Measurements from ENCODE around the gene KCNE4.
"Not testable (repeated sequence)": the region's sequence is repeated elsewhere in the genome, so short reads cannot be mapped to it uniquely, and the experiment has no call there.

KCNE4 gene

DNA sequence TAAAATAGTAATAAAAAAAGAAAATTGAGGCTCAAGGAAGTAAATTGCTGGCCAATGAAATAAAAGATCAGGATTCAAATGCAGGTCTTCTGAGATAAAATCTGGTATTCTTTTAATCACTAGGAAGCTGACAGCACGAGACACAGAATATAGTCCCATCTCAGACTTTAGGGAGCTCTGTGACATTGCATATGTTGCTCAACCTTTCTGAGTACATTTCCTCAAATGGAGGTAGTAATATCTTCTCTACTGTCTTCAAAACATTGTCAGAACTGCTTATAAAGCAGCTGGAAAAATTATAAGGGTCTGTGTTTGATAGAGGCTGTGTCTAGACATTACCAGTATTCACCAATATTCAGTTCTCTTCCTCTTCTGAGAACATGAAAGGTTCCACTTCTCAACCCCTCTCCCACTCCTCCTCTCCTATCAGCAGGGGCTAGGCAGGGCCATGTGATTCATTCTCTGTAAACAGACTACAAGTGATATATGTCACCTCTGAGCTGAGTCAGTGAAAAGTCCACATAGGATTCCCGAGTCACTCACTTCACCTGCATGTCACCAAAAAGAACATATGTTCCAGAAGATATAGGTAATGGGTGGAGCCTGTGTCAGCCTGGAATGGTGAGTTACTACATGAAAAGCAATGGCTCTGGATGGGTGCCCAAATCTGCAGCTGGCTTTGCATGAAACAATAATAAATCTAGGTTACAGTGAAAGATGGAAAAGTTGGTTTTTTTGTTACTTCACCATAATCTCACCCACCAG is 7.1 kb downstream of the KCNE4 start:
- no peak for DNase-seq

DNA sequence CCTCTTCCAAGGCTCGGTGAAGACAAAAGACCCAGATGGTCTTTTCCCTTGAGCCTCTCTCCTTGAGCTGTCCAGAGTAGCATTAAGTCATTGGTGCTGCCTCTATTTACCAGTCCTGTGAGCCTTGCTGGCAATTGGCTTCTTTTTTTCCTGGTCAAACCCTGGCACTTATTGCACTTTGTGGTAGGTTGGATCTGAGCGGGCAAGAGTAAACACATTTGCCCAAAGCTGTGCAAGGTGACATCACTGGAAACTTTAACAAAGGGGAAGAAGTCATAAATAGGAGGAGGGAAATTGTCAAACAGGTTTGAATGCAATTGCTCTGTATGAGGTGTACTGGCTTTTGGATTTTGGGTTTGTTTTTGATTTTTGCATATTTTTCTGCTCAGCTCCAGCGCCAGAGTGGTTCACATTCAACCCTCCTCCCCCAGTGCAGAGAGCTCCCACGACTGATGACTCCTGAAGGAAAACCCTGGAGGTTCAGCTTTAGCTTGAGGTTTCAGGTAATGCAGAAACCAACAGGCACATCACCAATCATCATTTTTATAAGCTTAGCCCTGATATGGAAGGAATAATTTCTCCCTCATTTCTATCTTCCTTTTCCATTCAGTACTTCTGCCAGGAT is 8.3 kb downstream of the KCNE4 start:
- DNase-seq, result no peak

DNA sequence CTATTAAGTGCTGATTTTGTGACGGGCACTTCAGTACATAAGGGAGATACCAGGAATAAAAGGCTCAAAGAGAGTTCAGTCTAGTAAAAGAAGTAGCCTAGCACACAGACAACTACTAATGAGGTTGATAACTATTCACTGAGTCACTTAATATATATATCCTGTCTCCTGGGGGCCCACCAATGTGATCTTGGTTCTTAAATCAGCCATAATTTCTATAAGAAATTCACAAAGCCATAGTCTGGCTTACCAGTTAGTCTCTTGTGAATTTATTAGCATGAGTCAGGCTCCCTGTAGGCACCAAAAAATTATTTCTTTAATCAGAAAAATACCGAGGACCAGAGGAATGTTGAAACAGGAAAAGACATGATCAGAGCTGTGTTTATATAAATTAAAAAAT is 10.4 kb downstream of the KCNE4 start:
- DNase-seq, result no peak

DNA sequence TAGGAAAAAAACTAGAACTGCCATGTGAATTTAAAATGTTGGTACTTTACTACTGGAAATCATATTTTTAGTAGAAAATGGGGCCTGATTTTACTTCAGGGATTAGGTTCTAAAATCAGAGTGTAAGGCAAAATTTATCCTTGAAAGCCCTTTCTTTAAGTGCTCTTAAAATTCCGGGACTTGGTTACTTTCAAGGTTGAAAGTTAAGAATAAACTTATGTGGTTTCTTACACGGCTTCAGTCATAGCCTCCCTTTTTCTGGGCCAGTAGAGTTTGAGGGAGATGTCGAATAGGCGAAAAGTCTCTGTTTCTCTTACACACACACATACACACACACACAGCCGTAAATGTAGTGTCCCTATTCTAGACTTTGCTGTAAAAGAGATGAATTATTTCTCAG is 13.1 kb downstream of the KCNE4 start:
- DNase-seq, result no peak

DNA sequence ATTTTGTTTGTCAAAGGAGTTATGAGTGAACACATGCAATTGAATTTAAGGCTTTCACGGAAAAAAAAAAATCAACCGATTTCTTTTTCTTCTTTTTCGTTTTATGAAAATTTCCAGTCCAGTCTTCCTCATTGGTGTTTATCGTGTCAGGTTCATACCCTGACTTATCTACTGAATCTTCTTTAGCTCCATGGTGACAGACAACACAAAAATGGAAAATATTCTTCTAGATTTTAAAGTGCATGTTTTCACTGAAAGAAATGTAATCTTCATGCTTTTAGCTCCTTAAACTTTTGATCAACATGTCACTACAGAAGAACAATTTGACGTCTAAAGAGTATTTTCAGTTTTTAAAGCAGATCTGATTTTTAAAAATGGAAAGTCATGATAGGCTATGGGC is 14.7 kb downstream of the KCNE4 start:
- no peak for DNase-seq

DNA sequence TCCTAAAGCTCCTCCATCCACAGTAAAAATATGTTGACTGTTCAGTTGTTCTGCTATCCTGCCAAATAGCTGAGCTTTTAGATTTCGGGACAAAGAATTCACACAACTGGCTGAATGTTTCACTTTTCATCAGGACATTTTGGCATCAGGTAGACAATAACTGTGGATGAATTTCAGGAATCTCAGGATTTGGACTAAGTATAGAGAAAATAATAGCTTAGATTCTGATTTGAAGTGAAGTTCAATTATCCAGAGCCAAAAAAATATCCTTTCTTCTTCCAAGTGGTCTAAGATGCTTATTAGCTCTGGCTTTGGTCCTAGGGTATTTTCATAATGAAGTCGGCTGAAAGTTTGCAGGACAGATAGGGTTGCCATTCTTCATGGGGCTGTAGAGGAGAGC is 16.1 kb downstream of the KCNE4 start:
- DNase-seq, result no peak

DNA sequence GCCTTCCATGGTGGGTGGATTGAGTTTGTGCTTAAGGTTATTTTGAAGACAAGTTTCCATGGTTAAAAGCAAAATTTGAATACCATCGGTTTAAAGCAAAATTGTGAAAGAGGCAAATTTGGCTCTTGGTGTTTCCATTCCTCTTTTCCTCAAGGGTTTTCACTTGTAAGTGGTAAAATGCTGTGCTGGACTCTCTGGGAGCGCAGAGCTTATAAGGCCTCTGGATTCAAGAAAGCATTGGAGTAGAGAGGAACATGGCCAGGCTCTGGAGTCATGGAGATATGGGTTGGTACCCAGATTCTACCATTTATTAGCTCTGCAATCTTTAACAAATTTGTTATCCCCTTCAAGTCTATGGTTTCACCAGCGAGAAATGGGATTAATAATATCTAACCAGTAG is 17.5 kb downstream of the KCNE4 start:
- DNase-seq, result no peak

DNA sequence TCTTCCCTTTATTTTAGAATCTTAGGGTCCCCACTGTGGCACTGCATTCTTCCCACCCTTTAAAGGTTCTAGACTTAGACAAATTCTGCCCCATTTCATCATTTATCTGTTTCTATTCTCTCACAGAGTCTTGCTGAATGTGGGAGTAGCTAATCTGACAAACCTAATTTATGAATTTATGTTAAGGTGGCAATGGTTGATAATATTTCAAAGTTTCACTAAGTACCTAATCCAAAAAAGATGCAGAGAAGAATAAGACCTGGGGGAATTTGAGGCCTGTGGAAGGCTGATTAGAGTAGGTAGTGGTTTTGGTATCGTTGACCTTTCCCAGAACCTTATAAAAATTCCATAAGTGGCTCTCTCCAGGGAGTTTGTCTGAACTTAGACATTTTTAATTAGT is 18.0 kb downstream of the KCNE4 start:
- DNase-seq, result no peak

DNA sequence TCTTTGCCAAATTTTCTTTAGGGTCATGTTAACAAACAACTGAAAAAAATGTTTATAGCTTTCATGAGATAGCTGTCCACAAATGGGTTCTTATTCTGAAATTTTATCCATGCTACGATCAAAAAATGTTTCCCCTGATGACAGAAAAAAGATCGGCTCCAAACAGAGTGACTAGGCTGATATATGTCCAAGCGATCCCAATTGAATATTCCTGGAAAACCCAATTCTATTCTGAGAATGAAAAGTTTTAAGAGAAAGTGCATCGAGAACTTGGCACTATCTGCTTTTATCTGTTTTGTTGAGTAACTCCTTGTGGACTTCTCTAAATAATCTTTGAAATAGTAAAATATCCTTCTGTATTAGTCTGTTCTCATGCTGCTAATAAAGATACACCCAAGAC is 19.1 kb downstream of the KCNE4 start:
- no peak for DNase-seq

DNA sequence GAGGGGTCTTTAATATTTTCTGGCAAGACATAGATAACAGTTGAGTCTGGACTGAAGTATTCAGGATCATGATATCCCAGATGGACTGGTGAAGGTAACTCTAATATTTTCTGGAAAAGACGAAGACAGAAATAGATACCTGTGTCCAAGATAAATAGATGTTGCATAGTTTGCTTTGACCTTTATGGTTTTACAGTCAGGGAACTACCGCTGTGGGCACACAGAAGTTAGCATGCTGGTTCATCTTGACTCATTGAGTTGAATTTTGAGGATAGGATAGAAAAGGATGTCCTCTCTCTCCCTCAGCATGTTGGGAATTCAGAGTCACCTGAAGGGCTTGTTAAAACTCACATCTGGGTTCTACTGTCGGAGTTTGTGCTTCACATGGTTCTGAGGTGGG is 20.8 kb downstream of the KCNE4 start:
- DNase-seq, result no peak

DNA sequence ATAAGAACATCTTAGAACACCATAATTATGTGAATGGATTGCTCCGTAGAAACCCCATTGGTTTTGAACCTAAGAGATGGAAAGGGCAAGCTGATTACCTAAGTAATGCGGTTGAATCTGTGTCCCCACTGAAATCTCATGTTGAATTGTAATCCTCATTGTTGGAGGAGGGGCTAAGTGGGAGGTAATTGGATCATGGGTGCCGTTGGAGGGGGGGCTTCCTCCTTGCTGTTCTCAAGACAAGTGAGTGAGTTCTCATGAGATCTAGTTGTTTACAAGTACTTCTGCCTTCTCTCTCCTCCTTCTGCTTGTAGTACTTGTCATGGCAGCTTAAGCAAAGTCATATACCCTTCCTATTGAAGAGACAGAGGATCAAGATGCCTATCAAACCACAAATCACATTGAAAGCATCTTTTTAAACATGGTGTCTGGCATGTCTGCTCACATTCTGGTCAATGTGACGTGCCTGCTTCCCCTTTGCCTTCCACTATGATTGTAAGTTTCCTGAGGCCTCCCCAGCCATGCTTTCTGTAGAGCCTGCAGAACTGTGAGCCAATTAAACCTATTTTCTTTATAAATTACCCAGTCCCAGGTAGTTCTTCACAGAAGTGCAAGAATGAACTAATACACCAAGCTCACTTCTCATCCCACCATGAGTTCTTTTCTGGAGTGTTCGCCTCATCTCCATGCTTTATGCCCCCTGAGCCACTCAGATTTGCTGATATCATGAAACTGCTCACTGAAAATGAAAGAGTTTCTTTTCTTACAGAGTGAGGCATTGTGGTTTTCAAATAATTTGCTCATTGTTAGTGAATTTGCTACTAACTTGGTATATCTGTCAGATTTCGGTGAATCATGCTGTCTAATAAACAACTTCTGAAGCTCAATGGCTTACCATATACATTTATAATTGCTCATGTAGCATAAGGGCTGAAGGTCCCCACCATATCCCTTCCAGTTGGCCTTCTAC is 23.6 kb downstream of the KCNE4 start:
- peak; percentile 37 for DNase-seq

DNA sequence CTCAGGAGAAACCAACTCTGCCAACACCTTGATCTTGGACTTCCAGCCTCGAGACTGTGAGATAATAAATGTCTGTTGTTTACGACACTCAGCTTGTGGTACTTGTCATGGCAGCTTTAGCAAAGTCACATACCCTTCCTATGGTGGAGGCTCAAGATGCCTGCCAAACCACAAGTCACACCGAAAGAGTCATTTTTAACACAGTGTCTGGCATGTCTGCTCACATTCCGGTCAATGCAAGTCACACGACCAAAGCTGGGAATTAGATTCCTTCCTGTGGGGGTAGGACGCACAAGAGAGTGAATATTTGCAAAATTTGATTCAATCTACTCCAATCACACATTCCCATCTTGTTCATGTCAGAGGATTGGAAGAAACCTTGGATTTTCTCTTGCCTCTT is 24.6 kb downstream of the KCNE4 start:
- no peak for DNase-seq

DNA sequence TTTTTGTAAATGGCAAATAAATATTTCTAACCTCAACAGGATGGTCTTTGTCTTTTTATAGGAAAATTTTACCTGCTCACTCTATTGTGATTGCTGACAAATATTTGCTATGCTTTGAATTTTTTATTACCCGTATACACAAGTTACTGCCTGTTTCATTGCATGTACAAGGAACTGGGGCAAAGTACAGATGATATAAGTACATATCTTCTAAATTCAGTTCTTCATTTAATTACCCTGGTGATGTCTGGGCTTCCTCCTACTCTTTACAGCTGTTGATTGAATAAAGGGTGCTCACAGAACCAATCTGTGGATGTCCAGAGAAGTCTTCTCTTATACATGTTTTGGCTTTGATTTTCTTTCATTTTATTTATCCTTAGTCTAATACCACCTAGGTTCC is 26.5 kb downstream of the KCNE4 start:
- no peak for DNase-seq

DNA sequence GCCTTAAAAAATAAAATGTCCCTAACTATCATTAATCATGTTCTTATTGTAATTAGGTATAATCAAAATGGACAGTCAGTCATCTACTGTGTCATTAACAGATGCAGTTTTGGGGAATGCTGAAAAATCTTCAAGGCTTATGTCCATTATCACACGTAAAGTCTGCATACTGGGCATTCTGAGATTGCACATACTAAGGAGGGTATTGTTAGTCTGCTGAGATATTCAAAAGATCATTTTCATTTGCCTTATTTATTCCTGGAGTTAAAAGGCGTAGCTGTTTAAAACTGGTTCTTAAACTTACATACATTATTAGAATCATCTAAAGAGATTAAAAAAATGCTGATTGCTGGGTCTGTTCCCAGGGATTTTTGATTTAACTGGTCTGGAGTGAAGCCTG is 27.4 kb downstream of the KCNE4 start:
- no peak for DNase-seq

DNA sequence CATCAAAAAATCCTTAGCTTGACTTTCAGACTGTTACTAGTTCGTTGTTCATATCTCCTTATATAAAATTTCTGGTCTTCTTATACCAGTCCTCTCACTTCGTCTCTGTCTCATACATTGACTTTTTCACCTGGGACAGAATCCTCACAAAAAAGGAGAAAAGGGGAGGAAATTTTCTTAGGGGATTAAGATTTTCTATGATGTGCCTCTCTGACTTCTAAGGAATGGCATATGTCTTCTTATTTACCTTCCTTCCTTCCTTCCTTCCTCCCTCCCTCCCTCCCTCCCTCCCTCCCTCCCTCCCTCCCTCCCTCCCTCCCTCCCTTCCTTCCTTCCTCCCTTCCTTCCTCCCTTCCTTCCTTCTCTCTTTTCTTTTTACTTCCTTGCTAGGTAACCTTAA is 27.9 kb downstream of the KCNE4 start:
- DNase-seq, result no peak

DNA sequence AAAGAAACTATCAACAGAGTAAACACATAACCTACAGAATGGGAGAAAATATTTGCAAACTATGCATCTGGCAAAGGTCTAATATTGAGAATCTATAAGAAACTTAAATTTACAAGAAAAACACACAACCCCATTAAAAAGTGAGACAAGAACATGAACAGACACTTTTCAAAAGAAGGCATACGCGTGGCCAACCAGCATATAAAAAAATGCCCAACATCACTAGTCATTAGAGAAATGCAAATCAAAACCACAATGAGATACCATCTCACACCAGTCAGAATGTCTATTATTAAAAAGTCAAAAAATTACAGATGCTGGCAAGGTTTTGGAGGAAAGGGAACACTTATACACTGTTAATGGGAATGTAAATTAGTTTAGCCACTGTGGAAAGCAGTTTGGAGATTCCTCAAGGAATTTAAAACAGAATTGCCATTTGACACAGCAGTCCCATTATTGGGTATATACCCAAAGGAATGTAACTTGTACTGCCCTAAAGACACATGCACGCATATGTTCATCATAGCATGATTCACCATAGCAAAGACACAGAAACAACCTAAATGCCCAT is 28.9 kb downstream of the KCNE4 start:
- not testable (repeated sequence) for DNase-seq

DNA sequence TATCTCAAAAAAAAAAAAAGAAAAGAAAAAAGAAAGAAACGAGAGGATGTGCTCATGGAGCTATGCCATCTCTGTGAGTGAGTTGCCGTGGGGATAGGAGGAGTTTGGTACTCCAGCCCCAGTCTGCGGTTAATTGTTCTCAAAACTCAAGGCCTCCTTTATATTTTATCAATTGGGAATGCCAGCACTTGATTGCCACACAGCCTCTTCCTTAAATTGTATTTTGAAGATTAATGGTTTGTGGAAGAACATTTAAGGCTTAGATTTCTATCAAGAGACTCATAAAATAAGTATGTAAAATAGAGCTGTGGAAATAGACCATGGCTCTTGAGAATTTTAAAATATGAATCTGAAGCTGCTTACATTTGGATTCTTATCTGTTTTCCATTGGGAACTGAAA is 29.8 kb downstream of the KCNE4 start:
- no peak for DNase-seq

DNA sequence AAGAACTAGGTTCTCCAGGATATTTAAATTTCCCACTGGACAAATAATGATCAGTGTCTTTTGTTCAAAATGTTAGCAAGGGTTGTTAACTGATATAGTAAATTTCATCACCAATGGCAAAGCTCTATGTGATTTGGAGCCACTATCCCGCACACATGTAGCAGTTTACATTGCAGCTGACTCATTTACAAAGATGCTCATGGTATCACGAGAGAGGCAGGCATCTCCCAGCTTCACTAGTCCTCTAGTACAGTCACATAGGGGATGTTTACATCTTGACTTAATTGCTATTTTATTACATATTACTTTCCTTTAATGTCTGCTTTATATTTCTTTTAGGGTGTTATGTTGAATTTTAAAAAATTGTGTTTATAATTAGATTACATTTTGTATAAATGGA is 30.7 kb downstream of the KCNE4 start:
- no peak for DNase-seq

DNA sequence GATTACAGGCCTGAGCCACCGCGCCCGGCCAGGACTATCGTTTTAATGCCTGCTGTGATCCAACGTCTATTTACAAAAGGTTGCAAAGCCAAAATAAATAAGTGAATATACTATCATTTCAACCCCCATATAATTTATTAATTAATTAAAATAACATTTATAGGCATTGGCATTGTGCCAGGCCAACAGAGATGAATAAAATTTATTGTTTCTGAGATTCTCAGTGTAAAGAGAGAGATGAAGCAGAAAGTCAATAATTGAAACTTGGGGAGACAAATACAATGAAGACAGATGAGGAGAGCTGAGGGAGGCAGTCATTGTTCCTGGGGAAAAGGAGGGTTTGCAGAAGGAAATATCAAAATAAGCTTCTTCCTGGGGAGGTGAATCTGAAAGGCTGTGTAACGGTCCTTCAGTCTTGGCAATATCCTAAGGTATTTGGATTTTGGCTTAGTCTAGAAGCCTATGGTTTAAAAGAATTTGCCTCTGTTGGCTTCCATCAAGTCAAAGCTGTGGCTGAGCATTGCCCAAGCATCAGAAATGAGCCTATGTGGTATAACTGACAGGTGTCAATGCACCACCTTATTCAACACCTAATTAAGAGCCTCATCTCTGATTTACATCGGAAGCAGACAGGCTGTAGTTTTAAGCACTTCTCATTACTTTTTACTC is 31.5 kb downstream of the KCNE4 start:
- no peak for DNase-seq

DNA sequence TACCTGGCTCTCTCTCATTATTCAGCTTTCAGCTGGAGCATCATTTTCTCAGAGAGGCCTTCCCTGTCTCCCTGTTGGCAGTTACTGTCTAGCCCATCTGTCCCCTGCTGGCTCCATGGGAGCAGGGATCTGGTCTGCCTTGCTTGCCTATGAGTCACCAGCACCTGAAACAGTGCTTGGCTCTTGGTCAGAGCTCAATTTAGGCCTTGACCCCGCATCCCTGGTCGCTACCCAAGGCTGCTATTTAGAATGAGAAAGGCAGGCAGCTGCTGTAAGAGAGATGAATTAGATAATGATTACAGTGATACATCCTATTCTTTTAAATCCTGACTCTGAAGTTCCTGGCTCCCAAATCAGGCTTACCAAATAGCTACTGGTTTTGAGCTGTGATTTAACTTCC is 32.9 kb downstream of the KCNE4 start:
- no peak for DNase-seq

DNA sequence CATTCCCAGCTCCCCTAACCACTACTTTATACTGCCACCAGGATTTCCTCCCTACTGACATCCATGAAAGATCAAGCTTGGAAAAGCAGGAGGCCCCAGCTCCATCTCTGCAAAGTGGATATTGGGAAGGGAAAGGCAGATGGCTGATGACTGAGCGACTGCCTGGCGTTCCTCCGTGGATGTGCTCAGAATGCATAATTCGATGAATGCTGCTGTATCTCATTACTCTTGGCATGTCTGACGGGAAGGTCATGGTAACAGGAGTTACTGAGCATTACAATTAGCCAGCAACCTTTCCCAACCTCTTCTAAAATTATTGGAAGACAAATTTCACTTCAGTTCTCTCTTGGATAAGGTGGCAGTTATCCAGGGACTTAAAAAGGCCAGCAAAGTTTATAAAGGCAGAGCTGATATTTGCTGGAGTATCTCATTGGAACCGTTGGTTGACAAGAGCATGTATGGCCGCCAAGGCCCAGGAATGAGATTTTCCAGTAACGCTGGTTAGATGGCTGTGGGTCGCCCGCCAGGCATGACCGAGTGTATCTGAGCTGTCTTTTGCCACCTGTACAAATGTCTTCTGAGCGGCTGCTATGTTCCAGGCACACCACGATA is 34.5 kb downstream of the KCNE4 start:
- no peak for DNase-seq

DNA sequence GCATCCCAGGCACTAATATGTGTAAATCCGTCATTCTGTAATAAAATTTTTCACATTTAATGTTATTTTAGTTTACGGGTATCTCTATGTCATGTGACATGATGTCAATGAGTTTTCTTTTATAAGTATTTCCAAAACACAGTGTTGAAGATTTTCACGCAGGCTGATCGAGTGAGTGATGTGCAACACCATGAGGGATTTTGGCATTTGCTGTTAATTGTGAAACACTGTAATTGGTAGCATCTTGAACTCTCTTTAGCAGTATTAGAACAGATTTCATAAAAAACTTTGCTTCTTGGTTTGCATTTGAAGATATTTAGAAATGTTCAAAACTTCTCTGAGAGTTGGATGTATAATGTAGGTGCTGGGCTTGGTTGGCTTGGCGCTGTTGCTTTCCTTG is 35.5 kb downstream of the KCNE4 start:
- no peak for DNase-seq
